HG02885 (cell line): Measurements from ENCODE around the gene PIK3R6.
"Not testable (repeated sequence)": the region's sequence is repeated elsewhere in the genome, so short reads cannot be mapped to it uniquely, and the experiment has no call there.

Experiments
- ATAC-seq: cut with Tn5 transposase; IDR thresholded peaks from one replicate; pipeline ENCODE4 v1.9.1; 2021; ENCODE audit warnings: mild to moderate bottlenecking; ENCODE audit not compliant: unreplicated experiment, poor library complexity

PIK3R6 gene

DNA sequence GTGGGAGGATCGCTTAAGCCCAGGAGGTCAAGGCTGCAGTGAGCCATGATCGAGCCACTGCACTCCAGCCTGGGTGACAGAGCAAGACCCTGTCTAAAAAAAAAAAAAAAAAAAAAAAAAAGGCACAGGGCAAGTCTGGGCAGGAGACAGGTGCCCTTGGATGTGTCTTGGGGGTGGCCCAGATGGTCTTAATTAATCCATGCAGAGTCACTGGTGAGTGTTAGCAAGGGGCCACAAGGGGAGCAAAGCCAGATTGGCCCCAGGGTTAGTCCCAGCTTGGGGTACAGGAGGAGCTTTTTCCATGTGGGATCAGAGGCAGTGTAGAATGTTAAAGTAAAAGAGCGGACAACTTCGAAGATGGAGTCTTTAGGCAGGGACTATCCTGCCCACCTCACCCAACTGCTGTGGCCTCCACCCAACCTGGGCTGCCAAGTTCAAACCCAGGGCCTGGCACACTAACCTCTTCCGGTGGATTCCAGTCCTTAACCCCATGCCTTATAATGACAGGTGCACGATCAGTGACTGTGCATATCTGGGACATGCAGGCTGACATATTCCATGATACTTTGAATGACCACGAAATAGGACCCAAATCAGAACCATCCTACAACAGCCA, 36.1 kb downstream of the PIK3R6 start:
- ATAC-seq: no peak

DNA sequence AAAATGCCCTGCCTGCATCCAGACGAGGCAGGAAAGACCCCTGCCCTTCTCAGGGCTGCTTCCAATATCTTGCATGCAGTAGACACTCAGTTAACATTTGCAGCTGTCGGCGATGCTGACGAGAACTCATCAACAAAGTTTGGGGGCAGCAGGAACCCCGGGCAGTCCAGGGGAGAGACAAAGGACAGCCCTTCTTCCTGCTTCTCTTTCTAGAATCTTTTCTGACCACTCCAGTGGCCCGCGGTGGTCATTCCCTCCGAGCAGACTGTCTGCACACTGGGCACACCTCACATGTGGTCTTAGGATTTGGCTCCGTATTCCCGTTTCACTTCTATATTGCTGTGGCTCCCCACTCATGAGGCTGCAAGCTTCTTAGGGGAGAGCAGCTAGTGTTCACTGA, 37.3 kb downstream of the PIK3R6 start:
- no peak for ATAC-seq

GRCh38 chr17:8829036-8829941, 38.2 kb downstream of the PIK3R6 start:
- ATAC-seq: no peak

- ATAC-seq: no peak
Observed at GRCh38 chr17:8828517-8828875, 39.0 kb downstream of the PIK3R6 start.

DNA sequence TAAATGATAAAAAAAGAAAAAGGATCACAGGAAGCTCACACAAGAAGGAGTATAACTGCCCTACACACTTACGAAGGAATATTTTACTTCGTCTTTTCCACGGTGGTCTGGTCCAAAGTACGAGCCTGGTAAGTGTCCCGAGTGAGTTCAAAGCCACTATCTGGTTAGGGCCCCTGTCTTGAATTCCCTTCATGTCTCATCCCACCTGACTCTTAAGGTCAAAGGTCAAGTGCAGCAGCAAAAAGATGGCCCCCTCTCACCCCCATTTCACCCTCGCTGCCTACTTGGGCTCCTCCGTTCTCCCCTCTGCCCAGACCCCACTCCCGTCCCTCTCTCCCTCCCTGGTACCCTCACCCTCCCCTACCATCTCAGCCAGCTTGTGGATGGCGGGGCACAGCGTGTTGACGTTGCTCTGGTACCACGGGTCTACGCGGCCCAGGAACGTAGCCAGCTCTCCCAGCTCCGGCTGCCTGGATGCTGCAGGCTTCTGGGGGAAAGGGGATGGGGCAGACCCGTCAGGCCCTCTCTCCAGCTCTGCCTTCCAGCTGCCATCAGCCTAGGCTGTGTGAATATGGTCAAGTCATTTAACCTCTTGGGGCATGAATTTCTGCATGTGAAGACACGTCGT, 40.6 kb downstream of the PIK3R6 start:
- no peak for ATAC-seq

DNA sequence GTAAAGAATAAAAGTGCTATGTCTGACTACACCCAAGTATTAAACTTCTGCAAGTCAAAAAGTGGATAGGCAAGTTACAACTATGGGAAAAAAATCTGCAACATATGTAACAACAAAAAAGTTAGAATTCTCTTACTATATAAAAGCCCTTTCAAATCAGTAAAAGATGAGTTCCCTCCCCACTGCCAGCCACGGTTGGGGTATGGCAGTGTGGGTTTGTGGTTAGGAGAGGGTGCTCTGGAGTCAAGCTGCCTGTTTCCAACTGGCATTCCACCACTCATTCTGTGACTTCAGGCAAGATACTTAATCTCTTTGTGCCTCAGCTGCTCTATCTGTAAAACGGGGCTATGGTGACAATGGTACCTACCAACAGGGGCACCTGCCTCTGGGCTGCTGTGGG, 41.7 kb downstream of the PIK3R6 start:
- ATAC-seq: no peak

GRCh38 chr17:8823279-8823678, 44.2 kb downstream of the PIK3R6 start:
- ATAC-seq: no peak

DNA sequence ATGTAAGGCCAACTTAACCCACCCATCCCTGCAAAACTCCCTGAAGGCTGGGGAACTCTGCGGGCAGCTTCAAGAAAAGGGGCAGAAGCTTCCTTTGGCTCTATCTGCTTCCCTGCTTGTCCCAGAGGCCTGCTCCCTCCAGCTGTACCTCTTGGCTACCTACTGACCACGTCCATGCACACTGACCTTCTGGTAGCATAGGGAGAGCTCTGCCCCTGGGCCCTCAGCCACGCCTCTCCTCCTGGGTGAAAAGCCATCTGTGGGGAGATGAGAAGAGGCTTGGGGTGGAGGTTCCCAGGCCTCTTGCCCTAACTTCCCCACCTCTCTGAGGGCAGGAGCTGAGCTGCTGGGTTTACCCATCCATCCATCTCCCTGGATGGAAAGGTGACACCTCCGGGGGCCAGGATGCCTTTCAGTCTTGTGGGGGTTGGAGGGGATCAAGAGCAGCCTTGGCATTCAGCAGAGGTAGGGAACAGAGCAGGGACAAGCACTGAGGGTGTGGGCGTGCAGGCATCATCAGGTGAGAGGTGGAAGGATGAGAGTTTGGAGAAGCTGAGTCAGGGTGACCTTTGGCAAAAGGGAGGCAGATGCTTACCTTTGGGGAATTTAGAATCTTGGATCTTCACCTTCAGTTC, 45.0 kb downstream of the PIK3R6 start:
- ATAC-seq: no peak

DNA sequence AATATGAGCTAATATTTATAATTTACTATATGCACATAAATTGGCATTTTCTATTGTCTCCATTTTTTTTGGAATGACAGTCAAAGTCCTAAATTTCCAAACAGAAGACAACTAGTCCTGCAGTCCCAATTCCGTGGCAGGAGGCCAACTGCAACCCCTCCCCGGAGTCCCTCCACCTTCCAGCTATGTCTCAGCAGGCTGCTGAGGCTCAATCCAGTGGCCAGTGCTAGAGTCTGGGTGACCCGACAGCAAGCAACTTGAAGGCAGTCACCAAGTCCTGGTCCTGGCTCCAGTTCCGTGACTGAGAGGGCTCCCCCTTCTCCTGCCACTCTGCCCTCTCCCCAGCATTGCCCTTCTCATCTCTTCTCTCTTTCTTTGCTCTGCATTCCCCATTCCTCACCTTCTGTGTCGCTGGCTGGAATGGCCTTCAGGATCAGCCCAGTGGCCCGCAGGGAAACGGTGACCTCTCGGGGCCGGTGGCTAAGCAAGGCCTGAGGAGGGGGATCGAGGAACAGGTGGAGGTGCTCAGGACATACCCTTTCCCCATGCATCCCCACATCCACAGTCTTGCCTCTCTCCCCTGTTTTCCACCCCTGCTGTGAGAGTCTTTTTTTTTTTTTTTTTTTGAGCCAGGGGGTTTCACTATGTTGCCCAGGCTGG, 45.9 kb downstream of the PIK3R6 start:
- ATAC-seq: no peak

GRCh38 chr17:8820311-8821010, 47.0 kb downstream of the PIK3R6 start:
- ATAC-seq: no peak

- ATAC-seq: no peak
Observed at GRCh38 chr17:8818654-8819330, 48.7 kb downstream of the PIK3R6 start.

- ATAC-seq: no peak
Observed at GRCh38 chr17:8818047-8818446, 49.4 kb downstream of the PIK3R6 start.

- peak; percentile 92 for ATAC-seq
Observed at GRCh38 chr17:8806926-8807550, 60.4 kb downstream of the PIK3R6 start.

DNA sequence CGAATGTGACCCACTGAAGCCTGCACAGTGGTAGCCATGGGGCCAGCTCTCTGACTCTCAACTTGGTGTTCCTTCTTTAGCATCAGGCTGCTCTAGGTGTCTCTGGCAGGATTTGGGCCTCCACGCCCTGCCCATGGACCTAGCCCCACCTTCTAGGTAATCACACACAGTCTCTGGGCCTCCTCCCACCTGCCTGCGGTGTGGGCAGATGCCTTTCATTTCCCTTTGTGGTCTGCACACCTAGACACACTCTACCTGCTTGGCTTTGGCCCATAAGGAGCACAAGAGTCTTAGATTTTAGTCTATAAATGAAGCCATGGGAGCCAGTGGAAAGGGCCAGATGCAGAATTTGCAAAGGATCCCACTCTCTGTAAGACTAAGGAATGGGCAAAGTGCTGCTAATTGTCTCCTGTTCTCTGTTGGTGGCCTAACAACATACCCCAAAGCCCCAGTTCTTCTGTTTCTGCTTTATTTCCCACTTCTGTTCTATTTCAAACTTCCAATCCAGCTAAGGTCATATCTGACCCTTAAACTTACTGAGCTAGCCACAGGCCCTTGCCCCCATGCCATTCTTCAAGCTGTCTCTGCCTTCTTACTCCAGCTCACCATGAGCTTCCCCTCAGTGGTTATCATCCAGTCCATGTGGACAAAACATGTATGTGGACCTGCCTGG, 61.1 kb downstream of the PIK3R6 start:
- no peak for ATAC-seq

DNA sequence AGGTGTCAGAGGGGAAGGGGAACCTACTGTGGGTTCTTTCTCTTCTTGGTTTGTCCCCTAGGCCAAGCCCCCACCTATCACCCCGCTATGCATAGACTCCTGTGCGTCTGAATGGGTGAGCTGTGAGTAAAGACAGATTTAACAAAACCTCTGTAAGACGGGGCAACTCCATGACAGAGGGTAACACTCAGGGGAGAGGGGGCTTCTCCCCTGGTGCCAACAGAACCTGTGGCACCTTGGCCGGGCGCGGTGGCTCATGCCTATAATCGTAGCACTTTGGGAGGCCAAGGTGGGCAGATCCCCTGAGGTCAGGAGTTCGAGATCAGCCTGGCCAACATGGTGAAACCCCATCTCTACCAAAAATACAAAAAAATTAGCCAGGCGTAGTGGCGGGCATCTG, 62.1 kb downstream of the PIK3R6 start:
- ATAC-seq: not testable (repeated sequence)

- ATAC-seq: no peak
Observed at GRCh38 chr17:8803531-8804420, 63.7 kb downstream of the PIK3R6 start.

GRCh38 chr17:8801135-8801840, 66.2 kb downstream of the PIK3R6 start:
- no peak for ATAC-seq
